Measurements from ENCODE around the gene LRRC7.
"Not testable (repeated sequence)": the region's sequence is repeated elsewhere in the genome, so short reads cannot be mapped to it uniquely, and the experiment has no call there.

Gene LRRC7

DNA sequence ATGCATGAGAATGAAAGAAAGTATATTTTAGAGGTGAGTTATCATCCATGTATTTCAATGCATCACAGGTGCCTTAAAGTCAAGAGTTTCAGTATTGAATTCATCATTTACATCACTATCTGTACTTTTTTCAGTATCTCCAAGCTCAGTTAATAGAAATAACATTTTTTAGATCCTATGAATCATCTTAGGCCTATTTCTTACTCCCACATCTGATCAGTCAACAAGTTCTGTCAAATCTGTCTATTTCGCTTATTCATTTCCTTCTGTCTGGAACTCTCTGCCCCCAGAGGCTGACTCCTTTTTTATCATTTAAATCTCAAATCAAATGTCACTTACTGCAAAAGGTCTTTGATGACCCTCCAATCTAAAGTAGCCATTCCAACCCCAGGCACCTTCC, 295.2 kb downstream of the LRRC7 start:
- H3K9ac ChIP-seq (ENCODE audit: insufficient read length) = no peak overlapping the region
- no peak overlapping the region for H3K4me3 ChIP-seq
- H3K9me3 ChIP-seq (ENCODE audit: low read depth, low read length) = no peaks in the 10 kb centered on the region
- H3K27ac ChIP-seq = no peak overlapping the region
- H3K36me3 ChIP-seq (ENCODE audit: insufficient read depth, low read length) = no peaks in the 10 kb centered on the region
- TF ChIP-seq FOXP2 (optimal IDR thresholded peaks at IDR 0.05; ENCODE audit: control extremely low read depth, extremely low read length, insufficient read depth) (no peak), EZH2 (IDR thresholded peaks at IDR 0.05) (no peak), POLR2AphosphoS5 (IDR thresholded peaks at IDR 0.05; ENCODE audit: borderline replicate concordance, low read depth, low read length) (no peak)
- DNase-seq (ENCODE audit: low read depth, low spot score) = no peak

GRCh38 chr1:69863704-69864103, 296.0 kb downstream of the LRRC7 start:
- H3K4me3 ChIP-seq = no peak overlapping the region

DNA sequence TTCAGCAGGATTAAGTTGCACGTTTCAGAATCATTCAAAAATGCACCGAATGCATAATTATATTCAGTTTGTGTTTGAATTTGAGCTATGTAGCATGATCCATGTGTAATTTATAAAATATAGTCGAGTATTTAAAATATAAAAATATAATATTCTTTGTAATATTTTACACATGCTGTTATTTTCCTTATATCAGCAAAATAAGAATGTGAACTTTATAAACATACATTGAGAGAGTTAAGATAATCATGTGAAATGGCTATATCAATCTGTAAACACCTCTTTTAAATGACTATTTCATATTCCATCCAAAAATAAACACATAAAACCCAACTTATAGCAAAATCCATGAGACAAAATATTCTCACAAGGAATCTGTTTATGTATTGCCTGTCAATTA, 303.7 kb downstream of the LRRC7 start:
- Histone ChIP-seq H3K9me3 (ENCODE audit: low read depth, low read length) (no peaks in the 10 kb centered on the region), H3K27ac (no peak overlapping the region)

More at GRCh38 chr1:69863704-69864103, 296.0 kb downstream of the LRRC7 start:
- TF ChIP-seq EZH2 (IDR thresholded peaks at IDR 0.05) (no peak), FOXP2 (optimal IDR thresholded peaks at IDR 0.05; ENCODE audit: control extremely low read depth, extremely low read length, insufficient read depth) (no peak), POLR2AphosphoS5 (IDR thresholded peaks at IDR 0.05; ENCODE audit: borderline replicate concordance, low read depth, low read length) (no peak)
- DNase-seq (ENCODE audit: low read depth, low spot score) = no peak
- H3K36me3 ChIP-seq (ENCODE audit: insufficient read depth, low read length) = no peaks in the 10 kb centered on the region
- H3K9ac ChIP-seq (ENCODE audit: insufficient read length) = no peak overlapping the region
- no peaks in the 10 kb centered on the region for H3K9me3 ChIP-seq (ENCODE audit: low read depth, low read length)
- no peak overlapping the region for H3K27ac ChIP-seq

DNA sequence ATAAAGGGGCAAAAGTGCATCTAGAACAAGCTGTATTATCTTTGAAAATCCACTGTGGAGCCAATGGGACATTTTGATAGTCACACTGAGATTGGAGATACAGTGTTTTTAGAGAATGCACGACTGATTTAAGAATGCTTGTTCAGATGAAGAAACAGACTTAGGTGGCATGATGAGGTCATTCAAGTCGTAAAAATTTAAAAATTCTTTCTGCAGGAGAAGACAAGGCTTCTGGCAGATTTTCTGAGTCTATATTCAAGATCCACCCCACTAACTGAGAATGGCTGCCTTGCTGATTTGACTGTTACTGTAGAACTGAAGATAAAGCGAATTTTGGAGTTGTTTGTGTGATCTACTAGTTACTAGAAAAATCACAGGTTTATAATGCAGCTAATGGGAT, 310.6 kb downstream of the LRRC7 start:
- DNase-seq (ENCODE audit: low read depth, low spot score) = no peak
- H3K9me3 ChIP-seq (ENCODE audit: low read depth, low read length) = no peaks in the 10 kb centered on the region
- no peak for TF ChIP-seq POLR2AphosphoS5 (IDR thresholded peaks at IDR 0.05; ENCODE audit: borderline replicate concordance, low read depth, low read length)
- TF ChIP-seq FOXP2 (optimal IDR thresholded peaks at IDR 0.05; ENCODE audit: control extremely low read depth, extremely low read length, insufficient read depth) = no peak
- no peak for TF ChIP-seq EZH2 (IDR thresholded peaks at IDR 0.05)
- H3K9ac ChIP-seq (ENCODE audit: insufficient read length) = no peak overlapping the region
- no peaks in the 10 kb centered on the region for H3K36me3 ChIP-seq (ENCODE audit: insufficient read depth, low read length)
- H3K27ac ChIP-seq = no peak overlapping the region
- H3K4me3 ChIP-seq = no peak overlapping the region

More for the DNA sequence above, 303.7 kb downstream of the LRRC7 start:
- no peaks in the 10 kb centered on the region for H3K36me3 ChIP-seq (ENCODE audit: insufficient read depth, low read length)
- DNase-seq (ENCODE audit: low read depth, low spot score) = no peak
- H3K4me3 ChIP-seq = no peak overlapping the region
- TF ChIP-seq EZH2 (IDR thresholded peaks at IDR 0.05) = no peak
- no peak for TF ChIP-seq FOXP2 (optimal IDR thresholded peaks at IDR 0.05; ENCODE audit: control extremely low read depth, extremely low read length, insufficient read depth)
- no peak for TF ChIP-seq POLR2AphosphoS5 (IDR thresholded peaks at IDR 0.05; ENCODE audit: borderline replicate concordance, low read depth, low read length)
- H3K9ac ChIP-seq (ENCODE audit: insufficient read length) = no peak overlapping the region

DNA sequence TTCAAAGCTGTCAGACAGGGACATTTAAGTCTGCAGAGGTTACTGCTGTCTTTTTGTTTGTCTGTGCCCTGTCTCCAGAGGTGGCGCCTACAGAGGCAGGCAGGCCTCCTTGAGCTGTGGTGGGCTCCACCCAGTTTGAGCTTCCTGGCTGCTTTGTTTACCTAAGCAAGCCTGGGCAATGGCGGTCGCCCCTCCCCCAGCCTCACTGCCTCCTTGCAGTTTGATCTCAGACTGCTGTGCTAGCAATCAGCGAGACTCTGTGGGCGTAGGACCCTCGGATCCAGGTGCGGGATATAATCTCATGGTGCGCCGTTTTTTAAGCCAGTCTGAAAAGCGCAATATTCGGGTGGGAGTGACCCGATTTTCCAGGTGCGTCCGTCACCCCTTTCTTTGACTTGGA, 320.3 kb downstream of the LRRC7 start:
- H3K9me3 ChIP-seq (ENCODE audit: low read depth, low read length); H3K4me3 ChIP-seq; H3K27ac ChIP-seq; H3K36me3 ChIP-seq (ENCODE audit: insufficient read depth, low read length); H3K9ac ChIP-seq (ENCODE audit: insufficient read length); DNase-seq (ENCODE audit: low read depth, low spot score): not testable (repeated sequence)

GRCh38 chr1:69888657-69889056, 320.9 kb downstream of the LRRC7 start:
- Histone ChIP-seq H3K4me3 (no peak overlapping the region), H3K36me3 (ENCODE audit: insufficient read depth, low read length) (no peaks in the 10 kb centered on the region), H3K9ac (ENCODE audit: insufficient read length) (no peak overlapping the region), H3K9me3 (ENCODE audit: low read depth, low read length) (no peaks in the 10 kb centered on the region), H3K27ac (no peak overlapping the region)
- DNase-seq (ENCODE audit: low read depth, low spot score) = no peak
- TF ChIP-seq FOXP2 (optimal IDR thresholded peaks at IDR 0.05; ENCODE audit: control extremely low read depth, extremely low read length, insufficient read depth) = no peak
- TF ChIP-seq EZH2 (IDR thresholded peaks at IDR 0.05) = no peak
- TF ChIP-seq POLR2AphosphoS5 (IDR thresholded peaks at IDR 0.05; ENCODE audit: borderline replicate concordance, low read depth, low read length) = no peak

- no peaks in the 10 kb centered on the region for H3K36me3 ChIP-seq (ENCODE audit: insufficient read depth, low read length)
- no peaks in the 10 kb centered on the region for H3K9me3 ChIP-seq (ENCODE audit: low read depth, low read length)
- H3K4me3 ChIP-seq = no peak overlapping the region
- no peak overlapping the region for H3K27ac ChIP-seq
- no peak overlapping the region for H3K9ac ChIP-seq (ENCODE audit: insufficient read length)
- DNase-seq (ENCODE audit: low read depth, low spot score) = no peak
- TF ChIP-seq FOXP2 (optimal IDR thresholded peaks at IDR 0.05; ENCODE audit: control extremely low read depth, extremely low read length, insufficient read depth) = no peak
- TF ChIP-seq EZH2 (IDR thresholded peaks at IDR 0.05) = no peak
- no peak for TF ChIP-seq POLR2AphosphoS5 (IDR thresholded peaks at IDR 0.05; ENCODE audit: borderline replicate concordance, low read depth, low read length)
Observed at GRCh38 chr1:69898403-69898947, 330.8 kb downstream of the LRRC7 start.

GRCh38 chr1:69911301-69911801, 343.6 kb downstream of the LRRC7 start:
- no peak overlapping the region for H3K4me3 ChIP-seq
- no peak overlapping the region for H3K9ac ChIP-seq (ENCODE audit: insufficient read length)
- no peak overlapping the region for H3K27ac ChIP-seq
- no peak for TF ChIP-seq EZH2 (IDR thresholded peaks at IDR 0.05)
- no peaks in the 10 kb centered on the region for H3K9me3 ChIP-seq (ENCODE audit: low read depth, low read length)
- DNase-seq (ENCODE audit: low read depth, low spot score) = no peak
- no peaks in the 10 kb centered on the region for H3K36me3 ChIP-seq (ENCODE audit: insufficient read depth, low read length)

GRCh38 chr1:69913977-69914376, 346.3 kb downstream of the LRRC7 start:
- peak; percentile 83 for DNase-seq (ENCODE audit: low read depth, low spot score)
- Histone ChIP-seq H3K9ac (ENCODE audit: insufficient read length) (peak overlapping the region; percentile 65), H3K9me3 (ENCODE audit: low read depth, low read length) (no peaks in the 10 kb centered on the region), H3K27ac (peak overlapping the region; percentile 99), H3K36me3 (ENCODE audit: insufficient read depth, low read length) (no peaks in the 10 kb centered on the region), H3K4me3 (peak overlapping the region; percentile 64)
- no peak for TF ChIP-seq EZH2 (IDR thresholded peaks at IDR 0.05)
- peak; percentile 52; the same call in 1 of the 2 replicates for TF ChIP-seq POLR2AphosphoS5 (IDR thresholded peaks at IDR 0.05; ENCODE audit: borderline replicate concordance, low read depth, low read length)
- peak; percentile 25 for TF ChIP-seq FOXP2 (optimal IDR thresholded peaks at IDR 0.05; ENCODE audit: control extremely low read depth, extremely low read length, insufficient read depth)

All from SK-N-MC (cell line).